ENCODE measurements around the gene CACNB4. TPM values are rescaled to one million over a fixed set of nuclear protein-coding genes. Genes with fewer than 3 reads are reported as not detected.
"Not testable (repeated sequence)": the region's sequence is repeated elsewhere in the genome, so short reads cannot be mapped to it uniquely, and the experiment has no call there.

CACNB4 gene
- total RNA-seq, 1 donor = 4.8 TPM

- DNase-seq (ENCODE audit: low read depth) = no peak
- H3K4me3 ChIP-seq (ENCODE audit: low read depth, low read length) = no peak overlapping the region
- TF ChIP-seq CTCF (IDR thresholded peaks at IDR 0.05; ENCODE audit: insufficient read depth, low read length) = no peak
Observed at GRCh38 chr2:152120430-152120829, 21.6 kb upstream of the CACNB4 start.

GRCh38 chr2:152115952-152116351 lies 17.1 kb upstream of the CACNB4 start:
- DNase-seq (ENCODE audit: low read depth) = no peak
- TF ChIP-seq CTCF (IDR thresholded peaks at IDR 0.05; ENCODE audit: insufficient read depth, low read length) = no peak

GRCh38 chr2:152114366-152114765 lies 15.5 kb upstream of the CACNB4 start:
- no peak for DNase-seq (ENCODE audit: low read depth)
- TF ChIP-seq CTCF (IDR thresholded peaks at IDR 0.05; ENCODE audit: insufficient read depth, low read length) = no peak
- H3K4me3 ChIP-seq (ENCODE audit: low read depth, low read length) = no peak overlapping the region

More at GRCh38 chr2:152115952-152116351, 17.1 kb upstream of the CACNB4 start:
- H3K4me3 ChIP-seq (ENCODE audit: low read depth, low read length) = no peak overlapping the region

GRCh38 chr2:152107140-152107539 lies 8.3 kb upstream of the CACNB4 start:
- DNase-seq (ENCODE audit: low read depth); H3K4me3 ChIP-seq (ENCODE audit: low read depth, low read length): not testable (repeated sequence)

GRCh38 chr2:152106464-152106863 lies 7.6 kb upstream of the CACNB4 start:
- no peak for DNase-seq (ENCODE audit: low read depth)
- no peak overlapping the region for H3K4me3 ChIP-seq (ENCODE audit: low read depth, low read length)
- TF ChIP-seq CTCF (IDR thresholded peaks at IDR 0.05; ENCODE audit: insufficient read depth, low read length) = no peak

GRCh38 chr2:152103271-152103670 lies 4.4 kb upstream of the CACNB4 start:
- no peak for DNase-seq (ENCODE audit: low read depth)
- TF ChIP-seq CTCF (IDR thresholded peaks at IDR 0.05; ENCODE audit: insufficient read depth, low read length) = no peak
- no peak overlapping the region for H3K4me3 ChIP-seq (ENCODE audit: low read depth, low read length)

- no peak for TF ChIP-seq CTCF (IDR thresholded peaks at IDR 0.05; ENCODE audit: insufficient read depth, low read length)
- no peak overlapping the region for H3K4me3 ChIP-seq (ENCODE audit: low read depth, low read length)
- no peak for DNase-seq (ENCODE audit: low read depth)
Observed at GRCh38 chr2:152100961-152101360, 2.1 kb upstream of the CACNB4 start.

All from fibroblast of the aortic adventitia (primary cell).